Vagina (tissue), 2 donors: ENCODE results near the gene SLC66A1. TPM values are rescaled to one million over a fixed set of nuclear protein-coding genes. Genes with fewer than 3 reads are reported as not detected.
A peak's percentile ranks its signal among the peaks of the same experiment; 100 is the strongest.
"Not testable (repeated sequence)": the region's sequence is repeated elsewhere in the genome, so short reads cannot be mapped to it uniquely, and the experiment has no call there.

Experiments used
- DNase-seq, 2 donors: peaks; one replicate each; pipeline ENCODE4 v3.0.0-alpha.2; 2017; ENCODE audit errors: extremely low spot score in 2 of 2
- H3K27ac ChIP-seq: fragments of 200-600 bp; sonication (generic); one replicate; pipeline ENCODE4 v1.5.1; 2019
- H3K27me3 ChIP-seq: fragments of 200-600 bp; sonication (generic); one replicate; pipeline ENCODE4 v1.5.1; 2019
- H3K36me3 ChIP-seq, 2 donors: fragments of 200-600 bp; sonication (generic); one replicate each; pipeline ENCODE4 v1.5.1; 2017 to 2019
- H3K4me1 ChIP-seq: fragments of 200-600 bp; sonication (generic); one replicate; pipeline ENCODE4 v1.5.1; 2019
- H3K4me3 ChIP-seq, 2 donors: fragments of 200-600 bp; sonication (generic); 1 replicate in 1 of 2; 2 replicates in 1 of 2; pipeline ENCODE4 v1.5.1; 2016 to 2019
- H3K9me3 ChIP-seq: fragments of 200-600 bp; sonication (generic); one replicate; pipeline ENCODE4 v1.5.1; 2019
- POLR2A ChIP-seq, 2 donors: fragments of 450-650 bp; IDR thresholded peaks; one replicate each; pipeline ENCODE4 v1.6.1; 2017; ENCODE audit warnings: antibody characterized with exemption in 2 of 2, mild to moderate bottlenecking in 2 of 2, moderate library complexity in 2 of 2
- POLR2AphosphoS5 ChIP-seq, 2 donors: sonication (generic); formaldehyde crosslinking; IDR thresholded peaks; one replicate each; pipeline ENCODE4 v1.9.0; 2017; ENCODE audit warnings: antibody characterized with exemption in 2 of 2, mild to moderate bottlenecking in 2 of 2, low read depth in 1 of 2; ENCODE audit not compliant: insufficient read depth in 1 of 2
- intact Hi-C: fragments of 100-400 bp; cut with DNase I; formaldehyde crosslinking; loops from one replicate; pipeline ENCODE4 v1.15.1; 2023
- total RNA-seq: library from RNA; depleted of rRNA; stranded (reverse); fragments of >200 nt; gene quantifications from one replicate; pipeline ENCODE4 v1.2.3, GENCODE V29; 2016
- TF ChIP-seq, protein P1 (sequence below), 3 experiments: fragments of 450-650 bp in 2 of 3; fragments of 200-600 bp in 1 of 3; sonication (generic) in 1 of 3; IDR thresholded peaks; one replicate each; pipeline ENCODE4 v1.5.1; 2017 to 2019; ENCODE audit warnings: antibody characterized with exemption in 3 of 3, mild to moderate bottlenecking in 2 of 3, moderate library complexity in 2 of 3

The SLC66A1 gene
- total RNA-seq, 1 donor from 2014 or later = 21.4 TPM

- no peak for DNase-seq
- H3K9me3 ChIP-seq = peaks cover 4% of the 10 kb centered on the region
- no peaks in the 10 kb centered on the region for H3K27me3 ChIP-seq
- no peak overlapping the region for H3K4me3 ChIP-seq
- no peaks in the 10 kb centered on the region for H3K36me3 ChIP-seq
- H3K27ac ChIP-seq = no peak overlapping the region
- no peaks in the 10 kb centered on the region for H3K4me1 ChIP-seq
- TF ChIP-seq POLR2A (IDR thresholded peaks at IDR 0.05) = no peak
- TF ChIP-seq POLR2AphosphoS5 (IDR thresholded peaks at IDR 0.05; ENCODE audit: insufficient read depth in 1 of 2, low read depth in 1 of 2) = no peak
- TF ChIP-seq, protein P1, sequence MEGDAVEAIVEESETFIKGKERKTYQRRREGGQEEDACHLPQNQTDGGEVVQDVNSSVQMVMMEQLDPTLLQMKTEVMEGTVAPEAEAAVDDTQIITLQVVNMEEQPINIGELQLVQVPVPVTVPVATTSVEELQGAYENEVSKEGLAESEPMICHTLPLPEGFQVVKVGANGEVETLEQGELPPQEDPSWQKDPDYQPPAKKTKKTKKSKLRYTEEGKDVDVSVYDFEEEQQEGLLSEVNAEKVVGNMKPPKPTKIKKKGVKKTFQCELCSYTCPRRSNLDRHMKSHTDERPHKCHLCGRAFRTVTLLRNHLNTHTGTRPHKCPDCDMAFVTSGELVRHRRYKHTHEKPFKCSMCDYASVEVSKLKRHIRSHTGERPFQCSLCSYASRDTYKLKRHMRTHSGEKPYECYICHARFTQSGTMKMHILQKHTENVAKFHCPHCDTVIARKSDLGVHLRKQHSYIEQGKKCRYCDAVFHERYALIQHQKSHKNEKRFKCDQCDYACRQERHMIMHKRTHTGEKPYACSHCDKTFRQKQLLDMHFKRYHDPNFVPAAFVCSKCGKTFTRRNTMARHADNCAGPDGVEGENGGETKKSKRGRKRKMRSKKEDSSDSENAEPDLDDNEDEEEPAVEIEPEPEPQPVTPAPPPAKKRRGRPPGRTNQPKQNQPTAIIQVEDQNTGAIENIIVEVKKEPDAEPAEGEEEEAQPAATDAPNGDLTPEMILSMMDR (IDR thresholded peaks at IDR 0.05) = no peak
- intact Hi-C loops = no loop called here
These were observed 17.5 kb upstream of the SLC66A1 start for GRCh38 chr1:19294638-19295037.

- Histone ChIP-seq H3K36me3 (peaks cover 0 to 34% of the 10 kb centered on the region in 2 donors), H3K27me3 (no peaks in the 10 kb centered on the region), H3K9me3 (no peaks in the 10 kb centered on the region), H3K4me1 (no peaks in the 10 kb centered on the region), H3K4me3 (no peak overlapping the region), H3K27ac (no peak overlapping the region)
- no peak for TF ChIP-seq POLR2A (IDR thresholded peaks at IDR 0.05)
- TF ChIP-seq POLR2AphosphoS5 (IDR thresholded peaks at IDR 0.05; ENCODE audit: insufficient read depth in 1 of 2, low read depth in 1 of 2) = no peak
- TF ChIP-seq, protein P1 (IDR thresholded peaks at IDR 0.05) = no peak
- DNase-seq = no peak
- intact Hi-C loops = no loop called here
These were observed 11.9 kb upstream of the SLC66A1 start for GRCh38 chr1:19300211-19300610.

DNA sequence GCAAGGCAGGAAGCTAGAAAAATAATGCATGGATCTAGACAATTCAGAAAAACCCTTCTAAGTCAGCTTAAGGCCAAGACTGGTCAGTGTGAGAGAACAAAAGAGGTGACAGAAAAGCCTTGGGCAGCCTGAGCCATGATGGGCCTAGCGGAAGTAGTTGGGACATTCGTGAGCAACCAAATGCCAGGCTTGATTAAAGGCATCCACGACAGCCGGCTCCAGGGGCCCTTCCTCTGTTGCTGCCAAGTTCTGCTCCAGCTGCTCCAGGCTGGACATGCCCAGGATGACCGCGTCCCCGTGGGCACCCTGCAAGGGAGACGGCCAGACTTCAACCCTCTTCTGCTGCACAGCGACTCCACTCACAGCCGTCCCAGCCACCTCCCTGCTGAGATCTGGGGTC is 8.0 kb upstream of the SLC66A1 start:
- not testable (repeated sequence) for DNase-seq
- peaks cover 0 to 70% of the 10 kb centered on the region in 2 donors for H3K36me3 ChIP-seq

GRCh38 chr1:19305880-19306279 is 6.2 kb upstream of the SLC66A1 start:
- Histone ChIP-seq H3K9me3 (no peaks in the 10 kb centered on the region), H3K36me3 (peaks cover 0 to 62% of the 10 kb centered on the region in 2 donors), H3K27ac (no peak overlapping the region), H3K4me3 (no peak overlapping the region), H3K4me1 (peaks cover 21% of the 10 kb centered on the region), H3K27me3 (no peaks in the 10 kb centered on the region)
- no peak for DNase-seq
- TF ChIP-seq, protein P1 (IDR thresholded peaks at IDR 0.05) = no peak
- TF ChIP-seq POLR2A (IDR thresholded peaks at IDR 0.05) = no peak
- intact Hi-C loops = no loop called here

More for the DNA sequence above, 8.0 kb upstream of the SLC66A1 start:
- intact Hi-C loops, H3K27ac ChIP-seq, H3K9me3 ChIP-seq, H3K27me3 ChIP-seq, H3K4me1 ChIP-seq, H3K4me3 ChIP-seq: not testable (repeated sequence)

DNA sequence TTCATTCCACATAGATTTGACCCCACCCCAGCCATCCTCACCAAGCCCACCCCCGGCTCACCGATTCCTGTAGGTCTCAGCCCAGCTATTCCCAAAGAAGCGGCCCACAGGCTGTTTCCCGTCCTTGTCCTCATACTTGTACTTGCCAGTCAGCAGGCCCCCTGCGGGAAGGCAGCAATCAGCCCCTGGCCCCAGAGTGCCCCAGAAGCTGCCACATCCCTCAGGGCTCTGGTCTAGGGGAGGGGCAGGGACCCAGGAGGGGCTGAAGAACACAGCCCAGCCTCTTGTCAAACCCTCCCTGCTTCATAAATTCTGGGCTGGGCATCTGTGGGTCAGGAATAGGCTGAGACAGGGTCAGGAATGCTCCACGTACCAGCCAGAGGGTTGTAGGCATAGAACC is 5.2 kb upstream of the SLC66A1 start:
- Histone ChIP-seq H3K36me3 (peaks cover 0 to 62% of the 10 kb centered on the region in 2 donors), H3K9me3 (no peaks in the 10 kb centered on the region), H3K4me3 (no peak overlapping the region), H3K27me3 (no peaks in the 10 kb centered on the region), H3K4me1 (peaks cover 28% of the 10 kb centered on the region), H3K27ac (no peak overlapping the region)
- intact Hi-C loops = no loop called here
- TF ChIP-seq, protein P1 (IDR thresholded peaks at IDR 0.05) = no peak
- TF ChIP-seq POLR2A (IDR thresholded peaks at IDR 0.05) (no peak), POLR2AphosphoS5 (IDR thresholded peaks at IDR 0.05; ENCODE audit: insufficient read depth in 1 of 2, low read depth in 1 of 2) (no peak)
- DNase-seq = peak in 1 of 2 donors; percentile 28
